Measurements from ENCODE around the gene OR52N4.

DNA sequence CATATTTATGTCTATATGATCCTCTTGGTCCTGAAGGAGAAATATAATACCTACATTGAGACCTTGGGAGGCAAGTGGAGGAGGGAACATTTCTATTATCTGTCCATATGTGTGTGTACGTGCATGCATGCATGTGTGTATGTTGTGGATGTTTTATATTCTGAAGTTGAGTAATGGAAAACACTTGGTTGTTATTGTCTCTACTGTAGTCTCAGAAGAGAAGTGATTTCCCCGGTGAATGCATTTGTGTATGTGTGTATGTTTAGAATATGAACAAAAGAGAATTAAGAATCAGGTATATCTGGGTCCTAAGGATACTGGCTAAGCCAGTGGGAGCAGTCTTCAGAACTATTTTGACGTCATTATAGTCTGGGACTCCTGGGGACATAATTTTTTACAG is 37.1 kb downstream of the OR52N4 start, which contains the start of gene OR52N1:
- TF ChIP-seq PPARA (CRISPR knock-in tag; IDR thresholded peaks at IDR 0.05; ENCODE audit: borderline replicate concordance), result no peak
- TF ChIP-seq ZFP3 (CRISPR knock-in tag; IDR thresholded peaks at IDR 0.05), result no peak
- no peak for TF ChIP-seq TCF4 (CRISPR knock-in tag; IDR thresholded peaks at IDR 0.05; ENCODE audit: borderline replicate concordance)
- TF ChIP-seq GLIS3 (CRISPR knock-in tag; IDR thresholded peaks at IDR 0.05), result no peak

Data from SK-N-SH treated with all-trans-retinoic acid at 6 μM for 48 hours (cell line).